Mesothelial cell of epicardium (in vitro differentiated cells): ENCODE results near the gene GPR162. TPM values are rescaled to one million over a fixed set of nuclear protein-coding genes. Genes with fewer than 3 reads are reported as not detected.

Experiments used
- DNase-seq, 2 experiments: peaks; one replicate each; pipeline ENCODE4 v3.0.0; 2021; ENCODE audit warnings: low spot score in 2 of 2; ENCODE audit not compliant: unreplicated experiment in 2 of 2
- H3K27ac Mint-ChIP-seq: 2 replicates; pipeline ENCODE4 v1.8.0; 2021; ENCODE audit warnings: mixed read lengths
- H3K27me3 Mint-ChIP-seq: 2 replicates; pipeline ENCODE4 v1.8.0; 2021; ENCODE audit warnings: low read depth, mixed read lengths
- H3K36me3 Mint-ChIP-seq: 2 replicates; pipeline ENCODE4 v1.8.0; 2021; ENCODE audit warnings: mixed read lengths
- H3K4me1 Mint-ChIP-seq: 2 replicates; pipeline ENCODE4 v1.8.0; 2021; ENCODE audit warnings: mixed read lengths
- H3K4me3 Mint-ChIP-seq: 2 replicates; pipeline ENCODE4 v1.8.0; 2021; ENCODE audit warnings: mild to moderate bottlenecking, moderate library complexity, mixed read lengths
- H3K9me3 Mint-ChIP-seq: 2 replicates; pipeline ENCODE4 v1.8.0; 2021; ENCODE audit warnings: mixed read lengths
- total RNA-seq: library from RNA; stranded (reverse); gene quantifications from 3 replicates; pipeline ENCODE4 v1.2.1, GENCODE V29; 2021
- TF ChIP-seq, protein P1 (sequence below): fragments of 200-600 bp; sonication (generic); IDR thresholded peaks from one replicate; pipeline ENCODE4 v1.5.0; 2021; ENCODE audit warnings: antibody characterized with exemption; ENCODE audit not compliant: unreplicated experiment

The GPR162 gene
- total RNA-seq, 1 donor from 2014 or later, result 10.8 TPM

GRCh38 chr12:6832125-6832524 is 10.5 kb downstream of the GPR162 start:
- Mint-ChIP-seq H3K4me1 (peaks cover 16% of the 10 kb centered on the region), H3K9me3 (no peaks in the 10 kb centered on the region), H3K4me3 (no peak overlapping the region), H3K27me3 (no peaks in the 10 kb centered on the region), H3K27ac (no peak overlapping the region), H3K36me3 (peaks cover 8% of the 10 kb centered on the region)
- no peak for DNase-seq
- TF ChIP-seq, protein P1, sequence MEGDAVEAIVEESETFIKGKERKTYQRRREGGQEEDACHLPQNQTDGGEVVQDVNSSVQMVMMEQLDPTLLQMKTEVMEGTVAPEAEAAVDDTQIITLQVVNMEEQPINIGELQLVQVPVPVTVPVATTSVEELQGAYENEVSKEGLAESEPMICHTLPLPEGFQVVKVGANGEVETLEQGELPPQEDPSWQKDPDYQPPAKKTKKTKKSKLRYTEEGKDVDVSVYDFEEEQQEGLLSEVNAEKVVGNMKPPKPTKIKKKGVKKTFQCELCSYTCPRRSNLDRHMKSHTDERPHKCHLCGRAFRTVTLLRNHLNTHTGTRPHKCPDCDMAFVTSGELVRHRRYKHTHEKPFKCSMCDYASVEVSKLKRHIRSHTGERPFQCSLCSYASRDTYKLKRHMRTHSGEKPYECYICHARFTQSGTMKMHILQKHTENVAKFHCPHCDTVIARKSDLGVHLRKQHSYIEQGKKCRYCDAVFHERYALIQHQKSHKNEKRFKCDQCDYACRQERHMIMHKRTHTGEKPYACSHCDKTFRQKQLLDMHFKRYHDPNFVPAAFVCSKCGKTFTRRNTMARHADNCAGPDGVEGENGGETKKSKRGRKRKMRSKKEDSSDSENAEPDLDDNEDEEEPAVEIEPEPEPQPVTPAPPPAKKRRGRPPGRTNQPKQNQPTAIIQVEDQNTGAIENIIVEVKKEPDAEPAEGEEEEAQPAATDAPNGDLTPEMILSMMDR, result no peak

GRCh38 chr12:6833189-6833890 is 11.7 kb downstream of the GPR162 start:
- Mint-ChIP-seq H3K9me3 (no peaks in the 10 kb centered on the region), H3K27ac (no peak overlapping the region), H3K27me3 (no peaks in the 10 kb centered on the region), H3K4me1 (peaks cover 8% of the 10 kb centered on the region), H3K36me3 (peaks cover 8% of the 10 kb centered on the region), H3K4me3 (no peak overlapping the region)
- TF ChIP-seq, protein P1, result no peak
- no peak for DNase-seq

DNA sequence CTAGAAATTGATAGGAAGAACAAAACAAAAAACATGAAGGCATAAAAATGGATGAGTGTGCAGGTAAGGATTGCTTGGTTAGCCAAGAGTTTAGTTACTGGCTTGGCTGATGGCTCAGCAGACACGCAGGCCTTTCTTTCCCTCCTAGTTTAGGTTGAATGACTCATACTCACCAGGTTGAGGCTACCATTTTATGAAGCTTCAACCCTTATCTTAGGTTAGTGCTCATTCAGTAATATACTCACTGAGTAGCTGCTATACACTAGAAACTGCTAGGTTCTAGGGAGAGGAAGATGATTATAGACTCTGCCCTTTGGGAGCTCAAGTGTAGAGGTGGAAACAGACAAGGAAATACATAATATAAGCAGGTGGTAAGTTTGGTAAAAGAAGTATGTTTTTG is 12.6 kb downstream of the GPR162 start:
- no peaks in the 10 kb centered on the region for H3K9me3 Mint-ChIP-seq
- H3K4me1 Mint-ChIP-seq, result peaks cover 8% of the 10 kb centered on the region
- peaks cover 11% of the 10 kb centered on the region for H3K36me3 Mint-ChIP-seq
- H3K27me3 Mint-ChIP-seq, result no peaks in the 10 kb centered on the region
- no peak for DNase-seq
- TF ChIP-seq, protein P1, result no peak
- H3K4me3 Mint-ChIP-seq, result no peak overlapping the region
- no peak overlapping the region for H3K27ac Mint-ChIP-seq

DNA sequence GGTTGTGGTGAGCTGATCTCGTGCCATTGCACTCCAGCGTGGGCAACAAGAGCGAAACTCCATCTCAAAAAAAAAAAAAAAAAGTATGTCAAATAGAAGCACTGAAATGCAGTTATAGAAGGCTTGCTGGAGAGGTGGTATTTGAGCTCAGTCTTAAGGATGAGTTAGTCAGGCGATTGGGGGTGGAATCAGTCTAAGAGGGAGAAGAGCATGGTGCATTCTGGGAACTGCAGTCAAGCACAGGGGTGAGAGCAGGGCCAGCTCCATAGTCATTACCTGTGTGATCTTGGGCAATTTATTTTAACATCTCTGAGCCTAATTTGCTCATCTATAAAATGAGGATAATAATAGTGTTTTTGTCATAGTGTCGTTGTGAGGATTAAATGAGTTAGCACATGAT is 13.3 kb downstream of the GPR162 start:
- TF ChIP-seq, protein P1, result no peak
- peaks cover 11% of the 10 kb centered on the region for H3K36me3 Mint-ChIP-seq
- H3K27ac Mint-ChIP-seq, result no peak overlapping the region
- no peaks in the 10 kb centered on the region for H3K27me3 Mint-ChIP-seq
- peaks cover 4% of the 10 kb centered on the region for H3K4me1 Mint-ChIP-seq
- no peaks in the 10 kb centered on the region for H3K9me3 Mint-ChIP-seq
- no peak overlapping the region for H3K4me3 Mint-ChIP-seq
- DNase-seq, result no peak

DNA sequence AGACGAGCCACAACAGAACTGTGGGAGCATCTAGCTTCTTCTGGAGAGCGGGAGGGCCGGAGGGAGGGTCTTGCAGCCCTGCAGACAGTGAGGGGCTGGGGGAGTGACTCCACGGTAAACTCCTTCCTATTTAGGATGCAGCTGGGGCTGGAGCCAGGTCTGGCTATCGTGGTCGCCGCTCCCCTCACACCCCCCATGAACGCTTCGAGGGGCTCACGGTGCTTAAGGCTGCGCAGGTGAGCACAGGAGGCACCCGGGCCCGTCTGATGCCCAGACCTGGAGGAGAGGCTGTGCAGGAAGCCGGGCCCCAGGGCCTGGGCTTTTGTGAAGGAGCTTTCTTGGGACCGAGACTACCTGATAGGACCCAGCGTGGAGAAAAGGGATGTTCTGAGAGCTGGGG is 15.2 kb downstream of the GPR162 start:
- H3K4me3 Mint-ChIP-seq, result no peak overlapping the region

More for the DNA sequence above, 15.2 kb downstream of the GPR162 start:
- H3K27me3 Mint-ChIP-seq, result no peaks in the 10 kb centered on the region
- no peaks in the 10 kb centered on the region for H3K9me3 Mint-ChIP-seq
- H3K27ac Mint-ChIP-seq, result no peak overlapping the region
- peaks cover 11% of the 10 kb centered on the region for H3K36me3 Mint-ChIP-seq
- no peak for DNase-seq
- H3K4me1 Mint-ChIP-seq, result peaks cover 4% of the 10 kb centered on the region
- TF ChIP-seq, protein P1, result no peak
